H1 (cell line): ENCODE measurements around the gene ACER3. TPM values are rescaled to one million over a fixed set of nuclear protein-coding genes. Genes with fewer than 3 reads are reported as not detected.

ENCODE experiments used
- CTCF ChIA-PET: fragments of 300-600 bp; sonication (Branson Sonifier 250); formaldehyde crosslinking; loops from one replicate; lab custom pipeline; 2021; ENCODE audit not compliant: partially characterized antibody; lab: Charles Lee
- POLR2A ChIA-PET: fragments of 300-600 bp; sonication (Branson Sonifier 250); formaldehyde crosslinking; loops from one replicate; lab custom pipeline; 2021; ENCODE audit warnings: inconsistent platforms; ENCODE audit not compliant: partially characterized antibody; lab: Charles Lee
- DNase-seq, 2 experiments: peaks; one replicate each; pipeline versions ENCODE4 v3.0.0 to v3.0.0-alpha.2; 2010 to 2022; ENCODE audit warnings: low spot score in 2 of 2, low read depth in 1 of 2, mixed read lengths in 1 of 2
- FAIRE-seq: peaks from 2 replicates; lab custom pipeline; 2011; peaks lifted over from hg19 to GRCh38; lab: Jason Lieb, UNC
- H2AFZ ChIP-seq: 2 replicates; pipeline ENCODE4 v1.8.1; 2012; ENCODE audit warnings: low read length, inconsistent platforms
- H2AK5ac ChIP-seq: 2 replicates; pipeline ENCODE4 v1.6.1; 2013; ENCODE audit warnings: low read depth, low read length
- H2BK120ac ChIP-seq: replicated peaks from 2 replicates; pipeline ENCODE3; 2013; ENCODE audit warnings: low read depth, low read length, inconsistent platforms
- H2BK12ac ChIP-seq: 2 replicates; pipeline ENCODE4 v1.6.1; 2013; ENCODE audit warnings: low read depth, low read length
- H2BK15ac ChIP-seq: 2 replicates; pipeline ENCODE4 v1.6.1; 2013; ENCODE audit warnings: low read length
- H2BK20ac ChIP-seq: 2 replicates; pipeline ENCODE4 v1.6.1; 2013; ENCODE audit warnings: low read length
- H2BK5ac ChIP-seq: 2 replicates; pipeline ENCODE4 v1.6.1; 2013; ENCODE audit warnings: low read depth, low read length
- H3K14ac ChIP-seq: 2 replicates; pipeline ENCODE4 v1.6.1; 2013; ENCODE audit warnings: inconsistent platforms; ENCODE audit not compliant: insufficient read length
- H3K18ac ChIP-seq: 2 replicates; pipeline ENCODE4 v1.6.1; 2013; ENCODE audit warnings: low read length; ENCODE audit errors: extremely low read depth
- H3K23ac ChIP-seq: 2 replicates; pipeline ENCODE4 v1.6.1; 2013; ENCODE audit warnings: inconsistent platforms; ENCODE audit not compliant: insufficient read length
- H3K23me2 ChIP-seq: 2 replicates; pipeline ENCODE4 v1.6.1; 2013; ENCODE audit warnings: low read depth, low read length
- H3K27ac ChIP-seq: 2 replicates; pipeline ENCODE4 v1.6.1; 2011; ENCODE audit warnings: low read depth, low read length, inconsistent platforms
- H3K27me3 ChIP-seq, 4 experiments: replicated peaks in 1 of 4; 1 replicate in 1 of 4; 2 replicates in 3 of 4; pipeline versions ENCODE4 v1.6.1 to v1.8.1; 2011 to 2013; ENCODE audit warnings: low read length in 3 of 4, mild to moderate bottlenecking in 3 of 4, inconsistent platforms in 2 of 4, mixed read lengths in 2 of 4, moderate library complexity in 1 of 4; ENCODE audit not compliant: control insufficient read depth in 3 of 4, insufficient read depth in 3 of 4; ENCODE audit errors: extremely low read depth in 1 of 4
- H3K36me3 ChIP-seq, 4 experiments: 2 replicates each; pipeline versions ENCODE4 v1.6.1 to v1.8.1; 2011 to 2013; ENCODE audit warnings: mild to moderate bottlenecking in 4 of 4, low read length in 3 of 4, moderate library complexity in 2 of 4, control low read depth in 1 of 4, inconsistent platforms in 1 of 4; ENCODE audit not compliant: insufficient read depth in 4 of 4, control insufficient read depth in 2 of 4
- H3K4ac ChIP-seq: replicated peaks from 2 replicates; pipeline ENCODE3; 2013; ENCODE audit warnings: low read length, low read depth, mixed read lengths, inconsistent platforms; ENCODE audit not compliant: insufficient read length
- H3K4me1 ChIP-seq, 4 experiments: replicated peaks in 1 of 4; 1 replicate in 1 of 4; 2 replicates in 3 of 4; pipeline versions ENCODE4 v1.6.1 to v1.8.1; 2011 to 2013; ENCODE audit warnings: low read length in 3 of 4, inconsistent platforms in 2 of 4, mixed read lengths in 1 of 4; ENCODE audit not compliant: insufficient read depth in 4 of 4, control insufficient read depth in 3 of 4
- H3K4me2 ChIP-seq, 2 experiments: 2 replicates each; pipeline versions ENCODE4 v1.6.1 to v1.8.1; 2011 to 2013; ENCODE audit warnings: low read depth in 2 of 2, low read length in 2 of 2, control low read depth in 1 of 2, inconsistent platforms in 1 of 2, mild to moderate bottlenecking in 1 of 2; ENCODE audit not compliant: insufficient read depth in 1 of 2
- H3K4me3 ChIP-seq, 4 experiments: fragments of 200-600, 300-600 bp in 1 of 4; sonication (generic), shearing (Covaris generic), sonication (Bioruptor Twin) in 1 of 4; 2 replicates each; pipeline versions ENCODE4 v1.5.1 to v1.8.1; 2011 to 2016; ENCODE audit warnings: low read length in 4 of 4, low read depth in 3 of 4, control low read depth in 2 of 4, inconsistent platforms in 2 of 4, mild to moderate bottlenecking in 2 of 4, mixed read lengths in 1 of 4, moderate library complexity in 1 of 4; ENCODE audit not compliant: insufficient read depth in 2 of 4; ENCODE audit errors: extremely low read depth in 1 of 4
- H3K56ac ChIP-seq: replicated peaks from 2 replicates; pipeline ENCODE3; 2013; ENCODE audit warnings: low read depth, mild to moderate bottlenecking, mixed read lengths, low read length, inconsistent platforms; ENCODE audit not compliant: insufficient read length
- H3K79me1 ChIP-seq: 2 replicates; pipeline ENCODE4 v1.6.1; 2013; ENCODE audit warnings: low read depth, low read length, control low read depth
- H3K79me2 ChIP-seq, 2 experiments: 2 replicates each; pipeline versions ENCODE4 v1.6.1 to v1.8.1; 2012 to 2013; ENCODE audit warnings: low read length in 2 of 2, mild to moderate bottlenecking in 2 of 2, inconsistent platforms in 1 of 2; ENCODE audit not compliant: insufficient read depth in 2 of 2, control insufficient read depth in 1 of 2
- H3K9ac ChIP-seq, 4 experiments: replicated peaks in 1 of 4; 1 replicate in 1 of 4; 2 replicates in 3 of 4; pipeline versions ENCODE4 v1.6.1 to v1.8.1; 2011 to 2013; ENCODE audit warnings: low read depth in 3 of 4, low read length in 3 of 4, control low read depth in 2 of 4, mild to moderate bottlenecking in 2 of 4, moderate library complexity in 2 of 4, inconsistent platforms in 1 of 4; ENCODE audit errors: extremely low read depth in 1 of 4
- H3K9me3 ChIP-seq, 2 experiments: 2 replicates each; pipeline versions ENCODE4 v1.6.1 to v1.8.1; 2012 to 2013; ENCODE audit warnings: mild to moderate bottlenecking in 2 of 2, moderate library complexity in 2 of 2, control low read depth in 1 of 2, inconsistent platforms in 1 of 2, low read depth in 1 of 2, low read length in 1 of 2, mixed read lengths in 1 of 2; ENCODE audit not compliant: insufficient read depth in 2 of 2
- H4K20me1 ChIP-seq, 2 experiments: replicated peaks in 1 of 2; 2 replicates each; pipeline versions ENCODE3 to v1.8.1; 2011 to 2013; ENCODE audit warnings: inconsistent platforms in 2 of 2, low read length in 2 of 2, mild to moderate bottlenecking in 1 of 2; ENCODE audit not compliant: insufficient read depth in 2 of 2, control insufficient read depth in 1 of 2
- H4K5ac ChIP-seq: 2 replicates; pipeline ENCODE4 v1.6.1; 2013; ENCODE audit warnings: low read length, low read depth, mixed read lengths, inconsistent platforms; ENCODE audit not compliant: insufficient read length
- H4K8ac ChIP-seq: 2 replicates; pipeline ENCODE4 v1.8.0; 2013; ENCODE audit warnings: mild to moderate bottlenecking, moderate library complexity, low read length, inconsistent platforms; ENCODE audit not compliant: insufficient read depth; ENCODE audit errors: extremely low read depth
- H4K91ac ChIP-seq: replicated peaks from 2 replicates; pipeline ENCODE3; 2013; ENCODE audit warnings: low read length, mixed read lengths, inconsistent platforms; ENCODE audit not compliant: insufficient read length
- BRCA1 ChIP-seq: IDR thresholded peaks from 2 replicates; pipeline ENCODE4 v1.6.1; 2012; ENCODE audit warnings: low read depth, low read length, improper control_type of control experiment
- EP300 ChIP-seq, 2 experiments: IDR thresholded peaks; 1 replicate in 1 of 2; 2 replicates in 1 of 2; pipeline ENCODE4 v1.6.1; 2011 to 2012; ENCODE audit warnings: low read depth in 2 of 2, low read length in 2 of 2, mild to moderate bottlenecking in 2 of 2, borderline replicate concordance in 1 of 2, inconsistent platforms in 1 of 2, moderate library complexity in 1 of 2
- EZH2 ChIP-seq: fragments of 200-600 bp; sonication (generic); IDR thresholded peaks from 2 replicates; pipeline ENCODE4 v1.7.1; 2012; ENCODE audit warnings: low read depth, mild to moderate bottlenecking, moderate library complexity, low read length, inconsistent platforms; ENCODE audit not compliant: severe bottlenecking
- JUN ChIP-seq: IDR thresholded peaks from 2 replicates; pipeline ENCODE4 v1.6.1; 2011; ENCODE audit warnings: low read depth, mild to moderate bottlenecking, improper control_type of control experiment, low read length
- SIN3A ChIP-seq, 2 experiments: IDR thresholded peaks in 1 of 2; conservative IDR thresholded peaks in 1 of 2; 2 replicates each; pipeline ENCODE4 v1.6.1; 2011 to 2012; ENCODE audit warnings: low read length in 2 of 2, improper control_type of control experiment in 1 of 2, low read depth in 1 of 2, mild to moderate bottlenecking in 1 of 2
- TCF12 ChIP-seq: IDR thresholded peaks from 2 replicates; pipeline ENCODE4 v1.6.1; 2011; ENCODE audit warnings: low read depth, mild to moderate bottlenecking, low read length
- WGBS, 2 experiments: shearing (Covaris generic) in 1 of 2; methylation state at CpG; one replicate each; pipeline versions ENCODE4 v1.1.6 to v1.1.7; 2013 to 2015; ENCODE audit warnings: low lambda C conversion rate in 2 of 2, mixed read lengths in 2 of 2, inconsistent platforms in 1 of 2, low coverage in 1 of 2, missing lambda C conversion rate in 1 of 2; ENCODE audit not compliant: insufficient replicate concordance in 2 of 2, insufficient coverage in 1 of 2, insufficient read length in 1 of 2; ENCODE audit errors: extremely low coverage in 1 of 2, missing lambda C conversion rate in 1 of 2; 5-methylcytosine and 5-hydroxymethylcytosine counted together
- polyA plus RNA-seq, 7 experiments: library from polyadenylated mRNA; depleted of rRNA in 3 of 7; stranded (reverse) in 5 of 7; unstranded in 2 of 7; fragments of >200 nt in 5 of 7; fragments of 200-250 nt in 2 of 7; gene quantifications; 1 replicate in 5 of 7; 2 replicates in 1 of 7; 4 replicates in 1 of 7; pipeline versions ENCODE4 v1.2.1 to v1.2.3, GENCODE V29; 2011 to 2013; ENCODE audit warnings: missing spikeins in 2 of 7, mixed read lengths in 2 of 7
- total RNA-seq: library from RNA; stranded (reverse); fragmentation: NEBNext Ultra II Directional; extraction: Animal tissue kit (Norgen Biotek cat#: 25700); gene quantifications from 2 replicates; pipeline ENCODE4 v1.2.1, GENCODE V29; 2021
- TF ChIP-seq, protein P1 (sequence below): IDR thresholded peaks from 2 replicates; pipeline ENCODE4 v1.6.1; 2011; ENCODE audit warnings: low read length, improper control_type of control experiment
- TF ChIP-seq, protein P2 (sequence below): IDR thresholded peaks from 2 replicates; pipeline ENCODE4 v1.6.1; 2012; ENCODE audit warnings: inconsistent platforms

ACER3 gene
- total and polyA plus RNA-seq, 2 of the 8 experiments (the other 6 are each of a cell fraction or from before 2014, with no cell fraction given): 5.7 to 16.2 TPM

DNA sequence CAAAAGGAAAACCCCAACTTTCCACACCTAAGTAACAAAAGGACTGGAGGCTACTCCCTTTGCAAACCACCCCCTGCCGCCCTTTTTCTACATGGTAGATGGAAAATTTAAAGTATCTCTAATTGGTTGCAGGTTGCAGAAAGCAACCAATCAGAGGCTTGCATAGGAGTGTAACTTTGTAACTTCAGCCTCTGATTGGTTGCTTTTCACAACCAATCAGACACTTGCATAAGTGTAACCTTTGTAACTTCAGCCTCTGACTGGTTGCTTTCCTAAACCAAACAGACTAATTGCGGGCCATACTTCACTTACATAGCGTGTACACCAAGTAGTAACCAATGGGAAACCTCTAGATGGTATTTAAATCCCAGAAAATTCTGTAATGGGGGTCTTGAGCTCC is 16.8 kb upstream of the ACER3 start:
- 92% methylated on average over 3 of the region's 3 CpGs; no CpG with 5 or more reads in 1 of the 2 experiments for WGBS, 2 experiments
- Histone ChIP-seq H3K4ac (no peak overlapping the region), H3K79me2 (no peaks in the 10 kb centered on the region), H2BK15ac (no peak overlapping the region), H3K4me2 (no peak overlapping the region), H2BK20ac (no peak overlapping the region), H2BK5ac (no peak overlapping the region), H4K20me1 (no peaks in the 10 kb centered on the region), H2AFZ (no peak overlapping the region), H3K4me1 (no peaks in the 10 kb centered on the region; a peak in 1 of 7 replicates), H4K8ac (no peak overlapping the region), H4K91ac (no peak overlapping the region), H2BK120ac (no peak overlapping the region), H2AK5ac (no peak overlapping the region), H3K4me3 (no peak overlapping the region), H3K23me2 (no peaks in the 10 kb centered on the region), H3K27me3 (no peaks in the 10 kb centered on the region), H3K79me1 (no peaks in the 10 kb centered on the region), H2BK12ac (no peak overlapping the region), H3K27ac (no peak overlapping the region), H3K36me3 (no peaks in the 10 kb centered on the region), H3K18ac (no peak overlapping the region), H4K5ac (no peak overlapping the region), H3K56ac (no peak overlapping the region), H3K9ac (no peak overlapping the region), H3K14ac (no peak overlapping the region)
- DNase-seq: no peak
- no peak for FAIRE-seq
- POLR2A ChIA-PET: no interaction called here
- TF ChIP-seq EZH2 (no peak), EP300 (IDR thresholded peaks at IDR 0.05; ENCODE audit: borderline replicate concordance in 1 of 2, low read depth in 2 of 2, low read length in 2 of 2) (no peak), JUN (no peak), BRCA1 (no peak), SIN3A (conservative IDR thresholded peaks at IDR 0.05 in 1 of 2, IDR thresholded peaks at IDR 0.05 in 1 of 2; ENCODE audit: low read depth in 1 of 2, low read length in 2 of 2) (no peak), TCF12 (no peak)
- TF ChIP-seq, protein P1, sequence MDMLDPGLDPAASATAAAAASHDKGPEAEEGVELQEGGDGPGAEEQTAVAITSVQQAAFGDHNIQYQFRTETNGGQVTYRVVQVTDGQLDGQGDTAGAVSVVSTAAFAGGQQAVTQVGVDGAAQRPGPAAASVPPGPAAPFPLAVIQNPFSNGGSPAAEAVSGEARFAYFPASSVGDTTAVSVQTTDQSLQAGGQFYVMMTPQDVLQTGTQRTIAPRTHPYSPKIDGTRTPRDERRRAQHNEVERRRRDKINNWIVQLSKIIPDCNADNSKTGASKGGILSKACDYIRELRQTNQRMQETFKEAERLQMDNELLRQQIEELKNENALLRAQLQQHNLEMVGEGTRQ: no peak
- TF ChIP-seq, protein P2, sequence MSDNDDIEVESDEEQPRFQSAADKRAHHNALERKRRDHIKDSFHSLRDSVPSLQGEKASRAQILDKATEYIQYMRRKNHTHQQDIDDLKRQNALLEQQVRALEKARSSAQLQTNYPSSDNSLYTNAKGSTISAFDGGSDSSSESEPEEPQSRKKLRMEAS: no peak
- TF ChIP-seq, all 59 proteins: peak for 0
- H3K9me3 ChIP-seq: no peaks in the 10 kb centered on the region
- CTCF ChIA-PET: interaction anchor here (0.6 to 1.4 kb wide), 4 partner anchors 75 to 219 kb away, joined by 3 to 5 read pairs (median 4); no protein-coding TSS in a partner anchor
- no peak overlapping the region for H3K23ac ChIP-seq
